HL-60/S4 treated with retinoic acid at 250 ng/mL for 4 days and 3 days (cell line): Measurements from ENCODE around the gene MCCC2.
"Not testable (repeated sequence)": the region's sequence is repeated elsewhere in the genome, so short reads cannot be mapped to it uniquely, and the experiment has no call there.

Experiments used
- in situ Hi-C: fragments of 300-500 bp; cut with MboI; formaldehyde crosslinking; loops from 2 replicates; pipeline ENCODE4 v1.7.0; 2022; ENCODE audit warnings: low sequenced_read_pairs

Gene MCCC2

DNA sequence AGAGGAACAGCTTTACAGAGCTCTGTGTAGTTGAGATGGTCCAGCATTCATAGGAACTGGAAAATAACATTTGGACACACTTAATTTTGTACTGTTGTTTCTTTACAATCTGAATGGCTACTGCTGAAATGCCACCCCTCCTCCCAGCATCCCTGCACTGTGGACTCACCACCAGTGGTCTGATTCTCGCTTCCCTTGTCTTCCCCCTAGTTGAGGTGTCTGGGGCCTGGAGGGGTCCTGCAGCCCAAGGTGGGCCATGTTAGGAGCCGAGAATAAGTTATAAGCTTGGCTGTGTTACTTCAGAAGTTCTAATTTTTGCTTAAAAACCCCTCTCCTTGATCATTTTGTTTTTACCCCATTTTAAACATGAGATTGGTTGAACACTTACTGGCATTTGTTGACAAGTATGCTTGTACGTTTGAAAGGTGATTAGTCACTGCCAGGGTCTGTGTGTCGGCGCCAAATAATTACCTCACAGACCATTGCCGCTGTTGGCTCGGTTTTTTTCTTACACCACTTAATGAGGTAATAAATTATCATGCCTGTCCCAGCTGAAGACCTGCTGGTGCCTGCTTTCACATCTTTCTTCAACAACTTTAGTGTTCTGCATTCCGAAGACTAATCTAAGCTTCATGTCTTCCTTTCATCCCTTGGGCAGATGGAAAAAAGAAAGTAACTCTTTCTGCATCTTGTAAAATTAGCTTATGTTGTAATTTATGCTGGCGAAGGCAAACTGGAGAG is 65.8 kb downstream of the MCCC2 start:
- in situ Hi-C loops: no loop called here

DNA sequence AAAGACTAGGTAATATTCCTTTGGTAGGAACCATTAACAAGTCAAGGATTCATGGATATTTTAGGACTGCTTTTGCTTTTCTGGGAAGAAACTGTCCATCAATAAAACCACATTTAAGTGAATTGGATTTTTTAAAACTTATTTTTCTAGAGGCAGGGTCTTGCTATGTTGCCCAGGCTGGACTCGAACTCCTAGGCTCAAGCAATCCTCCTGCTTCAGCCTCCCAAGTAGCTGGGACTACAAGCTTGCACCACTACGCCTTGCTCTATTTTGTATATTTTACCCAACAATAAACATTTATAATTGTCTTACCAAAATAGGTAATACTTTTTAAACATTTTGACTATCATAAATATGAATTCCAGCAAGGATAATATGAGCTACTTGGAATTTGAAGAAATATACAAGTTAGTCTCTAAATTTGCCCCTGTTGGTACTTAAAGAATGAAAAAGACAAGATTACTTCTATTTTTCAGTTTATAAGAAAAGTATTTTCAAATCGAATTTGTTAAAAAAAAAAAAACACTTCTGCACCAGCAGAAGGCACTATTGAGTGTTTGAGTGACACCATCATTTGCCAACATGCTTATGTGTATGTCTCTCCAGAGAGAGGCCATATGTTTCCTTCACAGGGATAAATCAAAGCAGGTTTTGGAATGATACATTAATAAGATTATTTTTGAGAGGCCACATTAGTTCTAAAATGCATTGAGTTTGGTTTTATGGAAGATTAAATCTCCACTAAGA is 71.9 kb downstream of the MCCC2 start:
- in situ Hi-C loops: no loop called here

DNA sequence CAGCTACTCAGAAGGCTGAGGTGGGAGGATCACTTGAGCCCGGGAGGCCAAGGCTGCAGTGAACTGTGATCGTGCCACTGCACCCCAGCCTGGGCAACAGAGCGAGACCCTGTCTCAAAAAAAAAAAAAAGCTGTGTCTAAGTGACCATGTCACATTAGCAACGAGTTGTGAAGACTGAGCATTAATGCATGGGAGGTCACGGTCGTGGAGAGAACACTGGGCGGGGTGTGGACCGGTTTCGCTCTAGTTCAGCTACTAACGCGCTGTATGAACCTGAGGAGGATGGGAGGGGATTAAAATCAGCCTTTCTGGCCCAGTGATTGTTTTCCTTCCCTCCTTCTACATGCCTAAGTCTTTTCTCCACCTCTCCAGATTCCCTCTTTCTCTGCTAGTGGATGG is 75.2 kb downstream of the MCCC2 start:
- in situ Hi-C loops: no loop called here

DNA sequence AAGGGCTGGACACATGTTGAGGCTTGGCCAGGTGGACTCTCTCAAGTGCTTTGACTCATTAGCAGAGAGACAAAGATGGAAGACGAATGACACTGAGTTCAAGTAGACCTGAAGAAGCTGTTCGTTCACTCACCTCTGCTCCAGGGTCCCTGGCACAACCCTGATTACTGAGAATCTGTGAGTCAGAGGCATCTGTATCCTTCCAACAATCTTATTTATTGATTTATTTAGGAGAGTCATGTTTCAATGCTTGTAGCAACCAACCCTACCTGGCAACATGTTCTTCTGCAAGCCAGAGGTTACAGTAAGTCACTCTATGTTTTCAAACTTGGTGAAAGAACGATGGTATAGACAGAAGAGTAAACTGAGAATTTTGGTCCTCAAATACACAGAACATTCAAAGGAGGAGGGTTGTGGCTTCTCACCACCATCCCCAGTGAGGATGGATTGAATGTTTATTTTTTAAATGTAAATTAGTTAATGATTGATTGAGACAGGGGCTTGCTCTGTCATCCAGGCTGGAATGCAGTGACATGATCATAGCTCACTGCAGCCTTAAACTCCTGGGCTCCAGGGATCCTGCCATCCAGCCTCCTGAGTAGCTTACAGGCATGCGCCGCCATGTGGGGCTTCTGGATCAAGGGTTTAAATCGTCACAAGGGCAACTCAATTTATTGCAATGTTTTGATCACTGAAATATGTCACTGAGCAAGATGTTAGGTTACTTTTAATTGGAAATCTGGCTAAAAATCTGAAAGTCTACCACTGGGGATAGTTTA is 76.2 kb downstream of the MCCC2 start:
- in situ Hi-C loops: no loop called here

DNA sequence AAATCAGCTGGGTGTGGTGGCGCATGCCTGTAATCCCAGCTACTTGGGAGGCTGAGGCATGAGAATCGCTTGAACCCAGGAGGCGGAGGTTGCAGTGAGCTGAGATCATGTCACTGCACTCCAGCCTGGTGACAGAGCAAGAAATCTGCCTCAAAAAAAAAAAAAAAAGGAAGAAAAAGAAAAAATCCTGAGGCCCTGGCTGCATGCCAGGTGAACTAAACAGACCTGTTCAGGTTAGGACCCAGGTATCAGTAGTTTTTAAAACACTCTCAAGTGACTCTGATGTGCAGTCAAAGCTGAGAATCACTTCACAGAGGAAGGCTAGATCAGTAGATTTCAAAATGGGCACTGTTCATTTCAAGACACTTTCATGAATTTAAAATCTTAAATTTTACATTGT is 77.5 kb downstream of the MCCC2 start:
- in situ Hi-C loops: not testable (repeated sequence)

DNA sequence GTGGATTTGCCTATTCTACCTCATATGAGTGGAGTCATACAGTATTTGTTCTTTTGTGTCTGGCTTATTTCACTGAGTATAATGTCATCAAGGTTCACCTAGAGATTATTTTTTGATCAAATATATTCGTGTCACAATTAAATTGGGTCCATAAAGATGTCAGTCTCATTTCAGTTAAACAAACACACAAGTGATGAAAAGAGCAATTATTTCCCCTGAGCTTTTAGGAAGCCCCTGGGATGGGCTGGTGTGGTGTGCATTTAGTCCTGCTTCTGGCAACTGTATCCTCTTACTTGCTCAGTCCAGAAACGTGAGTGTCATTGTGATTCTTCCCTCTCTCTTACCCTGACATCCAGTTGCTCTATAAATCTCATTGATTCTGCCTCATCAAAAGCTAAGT is 79.2 kb downstream of the MCCC2 start:
- in situ Hi-C loops: no loop called here

DNA sequence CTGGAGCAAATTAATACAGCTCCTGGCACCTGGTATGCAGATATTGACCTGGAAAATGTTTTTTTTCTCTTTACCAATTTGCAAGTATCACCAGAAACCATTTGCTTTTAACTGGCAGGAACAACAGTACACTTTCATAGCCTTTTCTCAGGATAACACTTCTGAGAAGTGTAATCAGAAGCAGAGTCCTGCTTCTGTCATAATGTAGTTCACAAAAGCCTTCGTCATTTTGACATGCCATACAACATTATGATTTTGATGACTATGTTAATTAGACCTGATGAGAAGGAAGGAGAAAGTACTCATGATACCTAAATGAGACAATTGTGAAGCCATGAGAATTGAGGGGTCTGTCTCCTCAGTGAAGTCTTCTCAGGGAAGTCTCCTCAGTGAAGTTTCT is 90.8 kb downstream of the MCCC2 start:
- in situ Hi-C loops: no loop called here

DNA sequence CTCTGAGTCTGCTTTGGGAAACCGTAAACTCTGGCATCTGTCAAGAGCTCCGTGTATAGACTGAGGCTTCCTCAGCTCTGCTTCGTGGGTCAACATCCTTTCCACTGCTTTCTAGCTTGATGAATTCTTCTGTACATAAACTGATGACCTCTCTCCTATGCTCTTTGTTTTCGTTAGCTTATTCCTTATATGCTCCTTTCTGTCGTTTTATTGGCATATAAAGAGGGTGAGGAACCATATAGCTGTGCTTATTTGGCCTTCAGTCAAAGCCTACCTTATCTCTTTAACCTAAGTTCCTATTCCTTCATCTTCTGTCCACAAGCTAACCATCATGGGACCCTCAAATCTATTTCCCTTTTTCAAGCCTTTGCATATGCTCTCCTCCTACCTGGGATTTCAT is 92.6 kb downstream of the MCCC2 start:
- in situ Hi-C loops: no loop called here

DNA sequence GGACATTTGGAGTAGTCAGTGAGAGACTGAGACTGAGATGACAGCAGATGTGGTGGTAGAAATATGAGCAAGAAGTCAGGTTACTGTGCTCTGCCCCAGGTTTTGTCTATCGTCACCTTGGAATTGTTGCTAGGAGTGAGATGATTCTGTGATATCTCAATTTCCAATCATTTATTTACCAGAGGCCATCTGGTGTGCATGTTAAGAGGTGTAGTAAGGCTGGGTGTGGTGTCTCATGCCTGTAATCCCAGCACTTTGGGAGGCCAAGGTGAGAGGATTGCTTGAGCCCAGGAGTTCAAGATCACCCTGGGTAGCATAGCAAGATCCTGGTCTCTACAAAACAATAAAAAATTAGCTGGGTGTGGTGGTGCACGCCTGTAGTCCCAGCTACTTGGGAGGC is 93.4 kb downstream of the MCCC2 start:
- in situ Hi-C loops: no loop called here

DNA sequence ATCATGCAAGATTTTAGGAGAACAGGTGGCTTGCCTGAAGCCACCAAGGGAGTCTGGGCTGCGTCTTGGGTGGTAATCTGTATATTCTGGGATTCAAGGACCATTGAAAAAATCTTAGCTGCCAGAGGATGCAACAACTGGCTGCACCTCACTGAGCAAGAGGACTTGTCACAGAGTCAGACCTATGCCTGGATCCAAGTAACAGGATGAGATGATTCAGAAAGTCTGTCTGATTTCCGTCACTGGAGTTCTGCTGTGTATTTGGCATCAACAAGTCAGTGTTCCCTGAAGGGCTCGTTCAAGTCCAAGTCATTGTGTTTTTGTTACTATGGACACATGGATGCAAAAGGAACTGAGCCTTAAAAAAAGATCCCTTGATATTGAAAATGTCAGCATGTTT is 94.2 kb downstream of the MCCC2 start:
- in situ Hi-C loops: no loop called here

DNA sequence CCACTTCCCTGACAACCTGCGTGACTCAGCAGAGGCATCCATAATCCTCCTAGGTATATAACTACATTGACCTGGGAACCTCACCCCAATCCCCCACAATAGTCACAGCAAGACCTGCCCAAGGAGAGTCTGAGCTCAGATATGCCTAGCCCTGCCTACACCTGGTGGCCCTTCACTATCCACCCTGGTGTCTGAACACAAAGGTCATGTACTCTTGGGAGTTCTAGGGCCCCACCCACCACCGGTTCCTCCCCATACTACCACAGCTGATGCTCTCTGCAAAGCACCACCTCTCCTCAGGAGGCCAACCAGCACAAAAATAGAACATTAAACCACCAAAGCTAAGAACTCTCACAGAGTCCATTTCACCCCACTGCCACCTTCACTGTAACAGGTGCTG is 97.2 kb downstream of the MCCC2 start:
- in situ Hi-C loops: no loop called here

DNA sequence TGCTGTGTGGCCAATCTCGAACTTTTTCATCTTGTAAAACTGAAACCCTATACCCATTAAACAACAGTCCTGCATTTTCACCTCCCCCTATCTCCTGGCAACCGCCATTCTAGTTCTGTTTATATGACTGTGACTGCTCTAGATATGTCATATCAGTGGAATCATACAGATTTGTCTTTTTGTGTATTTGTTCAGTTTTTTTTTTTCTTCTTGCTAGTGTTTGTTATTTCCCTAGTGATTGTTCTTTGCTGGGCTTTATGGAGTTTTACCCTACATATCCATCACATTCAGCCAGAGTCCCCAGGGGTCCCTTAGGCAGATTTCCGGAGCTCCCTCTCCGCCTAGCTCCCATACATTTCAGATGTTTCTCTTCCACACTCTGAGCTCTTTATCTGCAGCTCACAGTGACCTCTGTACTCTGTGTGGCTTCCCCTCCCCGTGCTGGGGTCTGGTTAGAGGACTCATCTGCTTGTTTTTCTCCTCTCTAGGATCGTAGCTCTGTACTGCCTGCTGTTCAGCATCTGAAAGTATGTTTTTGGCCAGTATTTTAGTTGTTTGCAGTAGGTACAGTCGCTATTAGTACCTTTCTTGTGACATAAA is 106.8 kb downstream of the MCCC2 start:
- in situ Hi-C loops: no loop called here

DNA sequence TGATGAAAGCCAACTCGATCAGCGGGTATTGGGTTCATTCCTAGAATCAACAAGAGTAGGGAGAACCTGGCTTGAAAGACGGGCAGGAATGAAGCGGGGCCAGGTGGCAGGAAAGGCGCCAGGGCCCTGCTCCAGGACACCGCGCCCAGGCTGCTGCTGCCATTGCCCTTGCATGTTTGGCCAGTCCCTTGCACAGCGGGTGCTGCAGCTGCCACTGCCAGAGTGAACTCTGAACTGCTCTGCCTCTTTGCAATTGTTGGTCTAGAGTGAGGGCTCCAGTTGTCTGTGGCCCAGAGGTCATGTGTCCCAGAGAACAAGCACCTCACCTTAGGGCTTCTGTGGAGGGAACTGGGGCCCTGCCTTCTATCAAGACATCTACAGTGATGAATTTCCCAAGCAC is 107.9 kb downstream of the MCCC2 start:
- in situ Hi-C loops: no loop called here

DNA sequence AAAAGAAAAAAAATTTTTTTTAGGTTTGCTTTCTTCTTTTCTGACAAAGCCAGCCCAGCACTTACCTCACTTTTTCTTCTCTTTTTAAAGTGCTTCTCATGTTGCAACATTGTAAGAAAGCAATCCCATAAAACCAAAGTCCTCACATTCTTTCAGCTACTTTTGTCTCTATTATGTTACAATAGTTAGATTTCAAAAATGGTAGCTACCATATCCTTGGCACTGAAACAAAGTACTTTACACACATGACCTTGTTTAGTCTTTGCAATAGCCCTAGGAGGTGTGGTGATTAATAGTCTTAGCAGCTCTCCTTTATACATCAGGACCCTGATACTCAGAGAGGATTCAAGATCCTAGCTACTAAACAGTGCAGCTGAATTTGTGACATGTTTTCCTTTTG is 108.5 kb downstream of the MCCC2 start:
- in situ Hi-C loops: no loop called here

DNA sequence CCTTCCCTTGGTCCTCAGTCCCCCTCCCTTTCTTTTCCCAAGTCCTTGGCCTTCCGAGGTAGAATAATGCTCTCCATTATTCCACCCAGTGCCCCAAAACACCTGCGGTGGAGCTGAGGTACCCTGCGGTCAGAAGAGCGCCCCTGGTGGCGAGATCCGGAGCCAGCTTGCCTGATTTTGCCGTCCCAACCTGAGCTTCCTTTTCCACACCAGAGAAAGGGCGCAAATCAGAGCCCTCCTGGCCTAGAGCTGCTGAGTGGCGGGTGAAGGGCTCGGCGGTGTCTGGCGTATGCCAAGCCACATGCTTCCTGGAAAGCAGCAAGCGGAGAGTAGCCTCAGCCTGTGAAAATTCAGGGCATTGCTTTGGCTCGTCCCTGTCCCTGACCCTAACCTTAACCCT is 110.8 kb downstream of the MCCC2 start:
- in situ Hi-C loops: no loop called here

DNA sequence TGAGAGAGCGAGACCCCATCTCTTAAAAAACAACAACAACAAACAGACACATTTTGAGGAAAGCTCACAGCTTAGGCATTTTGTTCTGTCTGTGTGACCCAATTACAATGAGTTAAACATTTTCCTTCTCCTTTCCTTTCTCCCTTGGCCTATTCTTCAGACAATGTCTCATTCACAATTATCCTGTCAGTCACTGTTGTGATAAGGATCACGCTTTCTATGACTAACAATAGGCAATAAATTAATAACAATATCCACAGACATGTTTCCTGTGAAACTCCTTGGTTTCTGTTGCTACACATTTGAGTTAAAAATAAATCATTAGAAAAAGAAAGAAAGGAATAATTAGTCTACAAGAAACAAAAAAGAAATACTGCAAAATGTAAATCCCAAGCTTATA is 112.1 kb downstream of the MCCC2 start:
- in situ Hi-C loops: no loop called here

DNA sequence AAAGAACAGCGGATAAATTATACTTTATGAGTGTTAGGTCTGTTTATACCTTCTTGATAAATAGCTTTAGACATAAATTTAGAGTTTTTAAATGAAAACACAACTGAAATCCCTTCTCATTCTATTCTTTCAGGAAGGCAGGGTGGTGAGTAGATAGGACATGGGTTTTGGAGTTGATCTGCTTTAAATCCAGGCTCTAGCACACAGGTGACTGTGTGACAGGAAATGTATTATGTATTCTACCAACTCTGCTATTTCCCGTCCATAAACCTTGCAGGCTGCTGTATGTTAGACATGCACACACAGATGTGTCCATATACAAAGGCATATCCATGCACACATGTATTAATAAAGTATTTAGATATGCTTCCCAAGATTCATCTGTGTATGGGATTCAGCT is 112.6 kb downstream of the MCCC2 start:
- in situ Hi-C loops: no loop called here

DNA sequence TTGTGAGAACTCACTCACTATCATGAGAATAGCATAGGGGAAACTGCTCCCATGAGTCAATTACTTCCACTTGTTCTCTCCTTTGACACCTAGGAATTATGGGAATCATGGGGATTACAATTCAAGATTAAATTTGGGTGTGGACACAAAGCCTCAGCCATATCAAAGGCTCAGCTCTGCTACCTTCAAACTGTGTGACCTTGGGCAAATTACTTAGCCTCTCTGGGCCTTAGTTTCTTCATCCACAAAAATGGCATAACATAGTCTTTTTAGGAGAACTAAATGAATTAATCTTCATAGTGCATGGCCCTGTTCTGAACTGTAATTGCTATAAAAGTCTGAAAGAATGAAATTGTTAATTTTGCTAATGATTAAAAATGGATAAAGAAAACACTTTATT is 113.7 kb downstream of the MCCC2 start:
- in situ Hi-C loops: no loop called here

DNA sequence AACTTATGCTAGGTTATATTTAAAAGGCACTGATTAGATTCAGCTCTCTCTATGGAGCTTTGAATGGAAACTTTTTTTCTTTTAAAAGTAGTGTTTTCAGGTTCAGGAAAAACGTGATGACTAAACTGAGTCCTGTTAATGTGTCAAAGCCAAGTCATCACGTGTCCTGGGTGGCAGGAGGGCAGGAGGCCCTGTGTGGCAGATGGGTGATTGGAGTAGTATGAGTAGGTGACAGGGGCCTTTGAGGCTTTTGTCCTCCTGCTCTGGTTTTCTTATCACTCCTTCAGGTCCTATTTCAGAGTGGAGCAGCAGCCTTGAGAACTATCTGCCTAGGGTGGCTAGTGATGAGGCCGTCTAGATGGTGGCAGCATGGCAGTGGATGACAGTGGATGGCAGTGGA is 114.3 kb downstream of the MCCC2 start:
- in situ Hi-C loops: no loop called here

DNA sequence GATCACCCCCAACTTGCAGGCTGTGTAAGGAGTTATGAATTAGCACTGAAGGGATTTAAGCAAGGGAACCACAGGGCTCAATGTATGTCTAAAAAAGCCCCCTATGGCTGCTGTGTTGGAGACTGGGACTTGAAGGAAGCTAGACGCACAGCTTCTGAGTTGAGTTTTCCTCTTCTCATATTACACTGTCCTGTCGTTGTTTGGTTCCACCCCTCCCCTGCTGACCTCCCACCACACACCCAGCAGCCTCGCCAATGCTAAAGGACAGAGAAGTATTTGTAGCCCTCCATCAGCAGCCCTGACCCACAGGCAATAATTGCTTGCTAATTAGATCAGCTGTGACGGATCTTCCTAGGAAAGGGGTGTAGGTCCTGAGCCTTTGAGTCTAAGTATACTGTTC is 116.8 kb downstream of the MCCC2 start:
- in situ Hi-C loops: no loop called here

DNA sequence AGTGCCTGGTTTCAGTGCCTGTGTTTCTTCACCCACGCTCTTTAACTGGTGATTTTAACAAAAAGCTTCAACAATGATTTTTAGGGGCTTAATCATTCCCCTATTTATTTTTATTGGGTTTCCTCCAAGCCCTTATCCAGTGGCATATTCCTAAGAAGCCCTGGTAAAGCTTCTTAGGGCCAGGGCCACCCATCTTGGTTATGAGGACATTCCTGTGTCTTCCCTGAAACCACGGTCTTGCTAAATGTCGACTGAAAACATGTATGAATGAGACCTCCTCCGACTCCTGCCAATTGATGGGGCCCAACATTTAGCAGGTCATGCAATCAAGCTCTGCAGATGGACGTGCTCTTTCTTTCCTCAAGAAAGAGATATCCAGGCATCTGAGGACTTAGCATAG is 118.3 kb downstream of the MCCC2 start:
- in situ Hi-C loops: no loop called here

DNA sequence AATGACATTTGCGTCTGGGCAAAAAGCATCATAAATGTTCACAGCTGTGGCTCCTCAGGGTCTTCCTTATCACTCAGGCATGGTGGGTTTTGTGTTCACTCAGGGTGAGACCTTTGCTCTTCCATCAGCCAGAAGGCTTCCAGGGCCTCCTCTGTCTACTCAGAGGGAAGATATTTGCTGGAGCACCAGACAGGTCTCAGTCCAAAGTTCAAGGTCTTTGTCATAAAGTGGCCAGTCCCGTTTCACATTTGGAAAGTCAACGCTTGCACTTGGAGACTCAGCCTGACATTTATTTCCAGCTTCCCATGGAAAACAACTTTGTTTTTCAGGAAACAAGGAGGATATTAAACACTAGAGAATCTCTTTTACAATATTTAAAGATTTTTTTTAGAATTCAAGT is 119.8 kb downstream of the MCCC2 start:
- in situ Hi-C loops: no loop called here
